PC-9 (cell line): ENCODE data around the gene TAP2. TPM values are rescaled to one million over a fixed set of nuclear protein-coding genes. Genes with fewer than 3 reads are reported as not detected.

ENCODE experiments used
- BruUV-seq: library from RNA; stranded (reverse); fragments of 400-500 nt; replicated peaks from 2 replicates; lab custom pipeline; 2021; lab: Mats Ljungman, UMichigan
- CTCF ChIA-PET: fragments of 300-600 bp; sonication (Branson Sonifier 250); formaldehyde crosslinking; loops from one replicate; lab custom pipeline; 2022; ENCODE audit warnings: antibody characterized with exemption; lab: Charles Lee
- POLR2A ChIA-PET: fragments of 300-600 bp; sonication (Branson Sonifier 250); formaldehyde crosslinking; loops from one replicate; lab custom pipeline; 2022; ENCODE audit warnings: antibody characterized with exemption; ENCODE audit not compliant: unreplicated experiment; lab: Charles Lee
- DNase-seq, 2 experiments: peaks; one replicate each; pipeline versions ENCODE4 v3.0.0 to v3.0.0-alpha.2; 2015 to 2022; ENCODE audit warnings: mixed read lengths in 1 of 2
- H2AFZ ChIP-seq: fragments of 200-600 bp; sonication (generic); 2 replicates; pipeline ENCODE4 v1.8.1; 2017; ENCODE audit warnings: antibody characterized with exemption
- H3F3A ChIP-seq: fragments of 200-600 bp; sonication (generic); 2 replicates; pipeline ENCODE4 v1.8.1; 2017; ENCODE audit warnings: antibody characterized with exemption, mild to moderate bottlenecking, low read depth; ENCODE audit not compliant: insufficient read depth
- H3K27ac ChIP-seq: fragments of 200-600 bp; sonication (generic); 2 replicates; pipeline ENCODE4 v1.6.1; 2016; ENCODE audit warnings: mixed run types
- H3K27me3 ChIP-seq: fragments of 200-600 bp; sonication (generic); 2 replicates; pipeline ENCODE4 v1.6.1; 2016; ENCODE audit warnings: low read depth, mixed run types; ENCODE audit not compliant: insufficient read depth
- H3K36me3 ChIP-seq: fragments of 200-600 bp; sonication (generic); 2 replicates; pipeline ENCODE4 v1.6.1; 2016; ENCODE audit warnings: low read depth, mixed run types
- H3K4me1 ChIP-seq: fragments of 200-600 bp; sonication (generic); replicated peaks from 2 replicates; pipeline ENCODE4 v1.6.1; 2016; ENCODE audit warnings: mixed run types; ENCODE audit not compliant: insufficient read depth
- H3K4me2 ChIP-seq: fragments of 200-600 bp; sonication (generic); 2 replicates; pipeline ENCODE4 v1.6.1; 2017; ENCODE audit warnings: mixed run types
- H3K4me3 ChIP-seq: fragments of 200-600 bp; sonication (generic); 2 replicates; pipeline ENCODE4 v1.6.1; 2016; ENCODE audit warnings: mixed run types
- H3K79me2 ChIP-seq: fragments of 200-600 bp; sonication (generic); 2 replicates; pipeline ENCODE4 v1.6.1; 2017; ENCODE audit warnings: low read depth, mixed run types
- H3K9me2 ChIP-seq: fragments of 200-600 bp; sonication (generic); 2 replicates; pipeline ENCODE4 v1.8.1; 2017; ENCODE audit warnings: mild to moderate bottlenecking; ENCODE audit not compliant: insufficient read depth
- H3K9me3 ChIP-seq: fragments of 200-600 bp; sonication (generic); 2 replicates; pipeline ENCODE4 v1.8.1; 2016; ENCODE audit warnings: low read depth; ENCODE audit not compliant: insufficient read depth
- H4K20me1 ChIP-seq: fragments of 200-600 bp; sonication (generic); 2 replicates; pipeline ENCODE4 v1.8.1; 2017; ENCODE audit not compliant: insufficient read depth
- EZH2 ChIP-seq: fragments of 200-600 bp; sonication (generic); IDR thresholded peaks from 2 replicates; pipeline ENCODE4 v1.8.0; 2017; ENCODE audit warnings: antibody characterized with exemption, low read depth
- intact Hi-C: fragments of 100-400 bp; cut with micrococcal nuclease; formaldehyde crosslinking; loops from one replicate; pipeline ENCODE4 v1.10.0; 2022; ENCODE audit not compliant: unreplicated experiment
- total RNA-seq: library from RNA; stranded (reverse); gene quantifications from 2 replicates; pipeline ENCODE4 v1.2.3, GENCODE V29; 2021
- TF ChIP-seq, protein P1 (sequence below): fragments of 200-600 bp; sonication (generic); conservative IDR thresholded peaks from 2 replicates; pipeline ENCODE4 v1.6.1; 2017; ENCODE audit warnings: mixed run types, antibody characterized with exemption, mild to moderate bottlenecking, moderate library complexity

TAP2 gene
- total RNA-seq, 1 experiment from 2014 or later: 70.6 TPM

DNA sequence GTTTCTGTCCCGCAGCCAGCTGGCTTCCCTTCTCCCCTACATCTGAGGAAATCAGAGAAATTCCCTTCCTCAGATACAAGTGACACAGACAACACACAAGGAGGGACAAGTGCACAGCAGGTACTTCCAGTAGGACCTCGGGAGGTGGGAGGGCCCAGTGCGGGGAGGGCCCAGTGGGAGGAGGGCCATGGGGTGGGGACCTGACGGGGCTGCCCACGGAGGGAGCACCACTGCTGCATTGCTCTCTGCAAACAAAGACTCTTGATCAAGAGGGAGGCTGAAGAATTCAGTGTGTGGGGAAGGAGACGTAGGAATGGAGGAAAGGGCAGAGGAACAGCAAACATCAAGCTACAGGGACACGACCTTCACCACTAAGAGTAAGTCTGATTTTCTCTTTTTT, 9.0 kb downstream of the TAP2 start:
- Histone ChIP-seq H3K4me2 (no peak overlapping the region), H3K4me3 (no peak overlapping the region), H4K20me1 (no peaks in the 10 kb centered on the region), H3K9me3 (no peaks in the 10 kb centered on the region), H3F3A (peaks cover 5% of the 10 kb centered on the region; the same call in 1 of the 2 replicates), H3K27me3 (no peaks in the 10 kb centered on the region), H3K79me2 (no peaks in the 10 kb centered on the region), H2AFZ (no peak overlapping the region), H3K4me1 (no peaks in the 10 kb centered on the region), H3K36me3 (no peaks in the 10 kb centered on the region), H3K27ac (no peak overlapping the region), H3K9me2 (no peaks in the 10 kb centered on the region)
- BruUV-seq: no TSS peak
- ChIA-PET POLR2A (no interaction called here), CTCF (no interaction called here)
- no peak for TF ChIP-seq EZH2
- TF ChIP-seq, protein P1, sequence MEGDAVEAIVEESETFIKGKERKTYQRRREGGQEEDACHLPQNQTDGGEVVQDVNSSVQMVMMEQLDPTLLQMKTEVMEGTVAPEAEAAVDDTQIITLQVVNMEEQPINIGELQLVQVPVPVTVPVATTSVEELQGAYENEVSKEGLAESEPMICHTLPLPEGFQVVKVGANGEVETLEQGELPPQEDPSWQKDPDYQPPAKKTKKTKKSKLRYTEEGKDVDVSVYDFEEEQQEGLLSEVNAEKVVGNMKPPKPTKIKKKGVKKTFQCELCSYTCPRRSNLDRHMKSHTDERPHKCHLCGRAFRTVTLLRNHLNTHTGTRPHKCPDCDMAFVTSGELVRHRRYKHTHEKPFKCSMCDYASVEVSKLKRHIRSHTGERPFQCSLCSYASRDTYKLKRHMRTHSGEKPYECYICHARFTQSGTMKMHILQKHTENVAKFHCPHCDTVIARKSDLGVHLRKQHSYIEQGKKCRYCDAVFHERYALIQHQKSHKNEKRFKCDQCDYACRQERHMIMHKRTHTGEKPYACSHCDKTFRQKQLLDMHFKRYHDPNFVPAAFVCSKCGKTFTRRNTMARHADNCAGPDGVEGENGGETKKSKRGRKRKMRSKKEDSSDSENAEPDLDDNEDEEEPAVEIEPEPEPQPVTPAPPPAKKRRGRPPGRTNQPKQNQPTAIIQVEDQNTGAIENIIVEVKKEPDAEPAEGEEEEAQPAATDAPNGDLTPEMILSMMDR: no peak
- intact Hi-C loops: no loop called here
- no peak for DNase-seq

DNA sequence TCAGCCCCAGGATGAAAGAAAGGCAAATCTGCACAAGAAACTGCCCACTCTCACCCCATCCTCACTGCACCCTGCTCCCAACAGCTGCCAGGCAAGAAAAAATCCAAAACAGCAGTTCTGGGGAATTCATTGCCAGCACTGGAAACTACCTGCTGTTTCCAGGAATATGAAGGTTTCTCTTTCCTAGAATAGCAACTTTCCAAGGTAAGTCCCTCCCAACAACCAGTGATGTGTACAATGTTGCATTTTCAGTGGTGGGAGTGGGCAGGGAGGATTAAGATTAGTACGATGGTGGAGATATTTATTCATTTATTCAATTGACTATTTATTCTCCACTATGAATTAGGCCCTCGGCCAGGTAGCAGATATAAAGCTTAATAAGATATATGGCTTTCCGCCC, 11.5 kb downstream of the TAP2 start:
- H3K36me3 ChIP-seq: no peaks in the 10 kb centered on the region
- no peak overlapping the region for H2AFZ ChIP-seq
- H3K79me2 ChIP-seq: no peaks in the 10 kb centered on the region
- no TSS peak for BruUV-seq
- intact Hi-C loops: no loop called here
- no peak overlapping the region for H3K4me3 ChIP-seq
- peaks cover 9% of the 10 kb centered on the region; the same call in 1 of the 2 replicates for H3F3A ChIP-seq
- no peaks in the 10 kb centered on the region for H3K9me2 ChIP-seq
- H3K9me3 ChIP-seq: no peaks in the 10 kb centered on the region
- no peaks in the 10 kb centered on the region for H3K27me3 ChIP-seq
- DNase-seq: no peak
- H3K4me2 ChIP-seq: no peak overlapping the region
- ChIA-PET POLR2A (no interaction called here), CTCF (interaction anchor here (1.4 kb wide), 1 partner anchor 41 kb away, joined by 3 read pairs; no protein-coding TSS in a partner anchor)
- H3K27ac ChIP-seq: no peak overlapping the region
- no peaks in the 10 kb centered on the region for H4K20me1 ChIP-seq
- no peaks in the 10 kb centered on the region for H3K4me1 ChIP-seq
- TF ChIP-seq, protein P1: no peak
- TF ChIP-seq EZH2: no peak

- H3K79me2 ChIP-seq: no peaks in the 10 kb centered on the region
- H3K27ac ChIP-seq: no peak overlapping the region
- H2AFZ ChIP-seq: no peak overlapping the region
- DNase-seq: no peak
- BruUV-seq: no TSS peak
- ChIA-PET POLR2A (no interaction called here), CTCF (interaction anchor here (0.9 to 1.2 kb wide), 2 partner anchors 12 to 42 kb away, joined by 3 read pairs; partner anchors contain the start of gene TAP2)
- TF ChIP-seq, protein P1: peak; percentile 42; the same call in 1 of the 2 replicates
- TF ChIP-seq EZH2: no peak
- no peaks in the 10 kb centered on the region; the same call in 1 of the 2 replicates for H3K36me3 ChIP-seq
- no peak overlapping the region for H3K4me2 ChIP-seq
- H3K4me3 ChIP-seq: no peak overlapping the region
- no peaks in the 10 kb centered on the region for H3K9me3 ChIP-seq
- peaks cover 15% of the 10 kb centered on the region for H3F3A ChIP-seq
- H4K20me1 ChIP-seq: no peaks in the 10 kb centered on the region
- intact Hi-C loops: no loop called here
- no peaks in the 10 kb centered on the region for H3K9me2 ChIP-seq
- no peaks in the 10 kb centered on the region for H3K27me3 ChIP-seq
- no peaks in the 10 kb centered on the region for H3K4me1 ChIP-seq
These were observed 12.6 kb downstream of the TAP2 start for GRCh38 chr6:32825966-32826365.
